Coronary artery (tissue), 2 donors: ENCODE measurements around the gene PRODH2.

Source experiments
- DNase-seq: peaks from one replicate; pipeline ENCODE4 v3.0.0-alpha.2; 2017; ENCODE audit warnings: low spot score
- H3K27ac ChIP-seq, 2 donors: fragments of 200-600 bp; sonication (generic); one replicate each; pipeline ENCODE4 v1.5.1; 2016 to 2019
- H3K4me3 ChIP-seq: fragments of 200-600 bp; sonication (generic); 2 replicates; pipeline ENCODE4 v1.5.1; 2016; ENCODE audit warnings: mild to moderate bottlenecking, moderate library complexity
- CTCF ChIP-seq: fragments of 200-600 bp; sonication (generic); IDR thresholded peaks from one replicate; pipeline ENCODE4 v1.5.1; 2019; ENCODE audit warnings: antibody characterized with exemption

PRODH2 gene

GRCh38 chr19:35847911-35848310 is 35.3 kb upstream of the PRODH2 start:
- DNase-seq = no peak
- no peak overlapping the region for H3K4me3 ChIP-seq
- no peak for TF ChIP-seq CTCF

GRCh38 chr19:35846038-35846668 is 33.5 kb upstream of the PRODH2 start:
- no peak for DNase-seq
- Histone ChIP-seq H3K27ac (no peak overlapping the region), H3K4me3 (peak overlapping the region; percentile 59)
- TF ChIP-seq CTCF = no peak

More at GRCh38 chr19:35847911-35848310, 35.3 kb upstream of the PRODH2 start:
- no peak overlapping the region for H3K27ac ChIP-seq

- no peak for DNase-seq
- no peak overlapping the region for H3K27ac ChIP-seq
- H3K4me3 ChIP-seq = peak overlapping the region; percentile 59
- no peak for TF ChIP-seq CTCF
These were observed 32.8 kb upstream of the PRODH2 start for GRCh38 chr19:35845215-35846037.

GRCh38 chr19:35844482-35845214 is 32.0 kb upstream of the PRODH2 start:
- DNase-seq = no peak
- TF ChIP-seq CTCF = no peak
- H3K4me3 ChIP-seq = no peak overlapping the region
- no peak overlapping the region for H3K27ac ChIP-seq

GRCh38 chr19:35843676-35844481 is 31.2 kb upstream of the PRODH2 start:
- no peak for DNase-seq
- TF ChIP-seq CTCF = no peak
- H3K4me3 ChIP-seq = no peak overlapping the region
- no peak overlapping the region for H3K27ac ChIP-seq

- no peak for TF ChIP-seq CTCF
- DNase-seq = no peak
- Histone ChIP-seq H3K27ac (no peak overlapping the region), H3K4me3 (no peak overlapping the region)
These were observed 30.1 kb upstream of the PRODH2 start for GRCh38 chr19:35842666-35843272.
